Gastrocnemius medialis (tissue), 4 donors: Measurements from ENCODE around the gene BPGM.

ENCODE experiments used
- POLR2A ChIP-seq, 2 donors: fragments of 450-650 bp; IDR thresholded peaks; one replicate each; pipeline ENCODE4 v1.6.1; 2017; ENCODE audit warnings: antibody characterized with exemption in 2 of 2, mild to moderate bottlenecking in 2 of 2, moderate library complexity in 2 of 2
- TF ChIP-seq, protein P1 (sequence below), 5 experiments: fragments of 450-650 bp in 3 of 5; fragments of 200-600 bp in 2 of 5; sonication (generic) in 2 of 5; IDR thresholded peaks in 4 of 5; conservative IDR thresholded peaks in 1 of 5; 1 replicate in 4 of 5; 2 replicates in 1 of 5; pipeline ENCODE4 v1.5.1; 2016 to 2019; ENCODE audit warnings: antibody characterized with exemption in 5 of 5, mild to moderate bottlenecking in 3 of 5, moderate library complexity in 3 of 5

DNA sequence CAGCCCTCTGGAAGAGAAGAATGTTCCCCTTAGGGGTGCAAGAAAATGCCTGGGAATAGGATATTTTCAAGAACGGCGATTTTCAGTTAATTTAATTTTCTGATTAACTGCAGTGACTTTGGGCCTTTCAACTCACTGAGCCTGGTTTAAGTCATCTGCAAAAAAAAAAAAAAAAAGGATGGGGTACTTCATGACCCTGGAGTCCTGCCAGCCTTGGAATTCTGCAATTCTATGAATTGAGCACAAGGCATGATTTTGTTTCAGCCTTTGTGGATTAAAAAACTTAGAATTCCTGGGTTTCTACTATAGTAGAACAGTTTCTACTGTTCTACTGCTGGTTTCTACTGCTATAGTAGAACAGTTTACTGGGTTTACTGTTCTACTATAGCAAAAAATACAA lies 74.5 kb downstream of the BPGM start:
- TF ChIP-seq, protein P1, sequence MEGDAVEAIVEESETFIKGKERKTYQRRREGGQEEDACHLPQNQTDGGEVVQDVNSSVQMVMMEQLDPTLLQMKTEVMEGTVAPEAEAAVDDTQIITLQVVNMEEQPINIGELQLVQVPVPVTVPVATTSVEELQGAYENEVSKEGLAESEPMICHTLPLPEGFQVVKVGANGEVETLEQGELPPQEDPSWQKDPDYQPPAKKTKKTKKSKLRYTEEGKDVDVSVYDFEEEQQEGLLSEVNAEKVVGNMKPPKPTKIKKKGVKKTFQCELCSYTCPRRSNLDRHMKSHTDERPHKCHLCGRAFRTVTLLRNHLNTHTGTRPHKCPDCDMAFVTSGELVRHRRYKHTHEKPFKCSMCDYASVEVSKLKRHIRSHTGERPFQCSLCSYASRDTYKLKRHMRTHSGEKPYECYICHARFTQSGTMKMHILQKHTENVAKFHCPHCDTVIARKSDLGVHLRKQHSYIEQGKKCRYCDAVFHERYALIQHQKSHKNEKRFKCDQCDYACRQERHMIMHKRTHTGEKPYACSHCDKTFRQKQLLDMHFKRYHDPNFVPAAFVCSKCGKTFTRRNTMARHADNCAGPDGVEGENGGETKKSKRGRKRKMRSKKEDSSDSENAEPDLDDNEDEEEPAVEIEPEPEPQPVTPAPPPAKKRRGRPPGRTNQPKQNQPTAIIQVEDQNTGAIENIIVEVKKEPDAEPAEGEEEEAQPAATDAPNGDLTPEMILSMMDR (IDR thresholded peaks at IDR 0.05 in 4 of 5, conservative IDR thresholded peaks at IDR 0.05 in 1 of 5), result no peak
- no peak for TF ChIP-seq POLR2A (IDR thresholded peaks at IDR 0.05)
